Memory B cell (primary cell): ENCODE measurements around the gene HNRNPUL1.

Experiments used
- ATAC-seq: fragments of 150-1000 bp; cut with Tn5 transposase; 2 replicates; pipeline ENCODE4 v1.10.0; 2021; ENCODE audit warnings: low read depth, mild to moderate bottlenecking, moderate library complexity
- DNase-seq, 2 donors: peaks; one replicate each; pipeline ENCODE4 v3.0.0; 2022; ENCODE audit warnings: low spot score in 2 of 2
- H3K27ac Mint-ChIP-seq: one replicate; pipeline ENCODE4 v1.8.0; 2022; ENCODE audit warnings: mild to moderate bottlenecking, moderate library complexity, mixed read lengths
- H3K27me3 Mint-ChIP-seq: one replicate; pipeline ENCODE4 v1.8.0; 2022; ENCODE audit warnings: mixed read lengths
- H3K36me3 Mint-ChIP-seq: one replicate; pipeline ENCODE4 v1.8.0; 2022; ENCODE audit warnings: mild to moderate bottlenecking, mixed read lengths
- H3K4me1 Mint-ChIP-seq: one replicate; pipeline ENCODE4 v1.8.0; 2022; ENCODE audit warnings: mixed read lengths
- H3K4me3 Mint-ChIP-seq: one replicate; pipeline ENCODE4 v1.8.0; 2022; ENCODE audit warnings: mild to moderate bottlenecking, moderate library complexity, mixed read lengths
- H3K9me3 Mint-ChIP-seq: one replicate; pipeline ENCODE4 v1.8.0; 2022; ENCODE audit warnings: mixed read lengths

HNRNPUL1 gene

DNA sequence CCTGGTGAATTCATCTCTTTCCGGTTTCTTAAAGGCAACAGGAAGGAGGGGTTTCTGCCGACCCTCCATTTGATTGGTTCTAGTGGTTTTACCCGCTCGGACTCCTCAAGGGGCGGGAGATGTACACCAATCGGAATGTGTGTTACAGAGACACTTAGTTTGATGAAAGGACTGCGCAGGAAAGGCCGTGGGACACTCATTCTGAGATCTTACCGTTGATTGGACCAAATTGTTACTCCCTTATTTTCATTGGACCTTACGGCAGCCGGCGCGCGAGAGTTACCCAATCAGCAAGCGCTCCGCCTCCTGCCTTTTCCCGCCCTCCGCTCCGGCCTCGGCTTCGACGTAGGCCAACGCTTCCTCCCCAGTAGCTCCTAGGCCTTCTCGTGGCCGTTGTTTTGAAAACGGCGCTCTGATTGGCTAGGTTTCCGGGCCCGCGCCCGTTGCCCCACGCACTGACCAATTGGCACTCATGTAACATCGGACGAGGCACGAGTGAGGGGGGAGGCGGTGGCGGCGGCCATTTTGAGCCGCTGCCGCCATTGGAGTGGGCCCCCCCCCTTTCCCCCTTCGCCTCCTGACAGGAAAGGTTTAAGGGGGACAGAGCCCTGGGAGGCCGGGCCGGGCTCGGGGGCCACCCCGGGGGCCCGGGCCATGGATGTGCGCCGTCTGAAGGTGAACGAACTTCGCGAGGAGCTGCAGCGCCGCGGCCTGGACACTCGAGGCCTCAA is at the start of gene HNRNPUL1:
HNRNPUL1 (plus strand) TSS at position 523 of the 731 bp plus-strand sequence; CDS start at position 655, 132 bp downstream.
- Mint-ChIP-seq H3K4me1 (peaks cover 37% of the 10 kb centered on the region), H3K27me3 (no peaks in the 10 kb centered on the region), H3K36me3 (peaks cover 3% of the 10 kb centered on the region), H3K4me3 (peak within 1 kb of the TSS; percentile 97), H3K27ac (peak within 1 kb of the TSS; percentile 99), H3K9me3 (no peaks in the 10 kb centered on the region)
- DNase-seq = peak; percentile 100
- peak; percentile 62 for ATAC-seq

DNA sequence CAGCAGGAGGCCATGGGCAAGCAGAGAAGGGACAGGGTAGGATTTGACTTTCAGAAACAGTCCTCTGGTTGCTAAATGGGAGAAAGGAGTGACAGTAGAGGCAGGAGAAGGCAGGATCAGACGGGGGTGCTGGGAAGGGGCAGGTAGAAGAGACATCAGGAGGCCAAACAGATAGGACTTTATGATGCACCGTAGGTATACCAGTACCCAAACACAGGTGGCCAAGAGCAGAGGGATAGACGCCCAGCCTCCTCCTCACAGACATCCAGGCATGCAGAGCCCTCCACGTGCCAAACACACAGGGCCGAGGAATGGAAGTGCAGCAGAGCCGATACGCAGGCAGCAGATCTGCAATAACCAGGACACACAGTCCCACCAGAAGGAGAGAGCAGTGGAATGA is 46.4 kb upstream of the HNRNPUL1 start:
- Mint-ChIP-seq H3K27ac (no peak overlapping the region), H3K36me3 (peaks cover 2% of the 10 kb centered on the region), H3K9me3 (no peaks in the 10 kb centered on the region), H3K27me3 (peaks cover 31% of the 10 kb centered on the region), H3K4me1 (peaks cover 17% of the 10 kb centered on the region), H3K4me3 (no peak overlapping the region)
- no peak for DNase-seq
- no peak for ATAC-seq

- no peak for ATAC-seq
- no peak overlapping the region for H3K4me3 Mint-ChIP-seq
Measured at GRCh38 chr19:41218249-41218614, 45.9 kb upstream of the HNRNPUL1 start.

DNA sequence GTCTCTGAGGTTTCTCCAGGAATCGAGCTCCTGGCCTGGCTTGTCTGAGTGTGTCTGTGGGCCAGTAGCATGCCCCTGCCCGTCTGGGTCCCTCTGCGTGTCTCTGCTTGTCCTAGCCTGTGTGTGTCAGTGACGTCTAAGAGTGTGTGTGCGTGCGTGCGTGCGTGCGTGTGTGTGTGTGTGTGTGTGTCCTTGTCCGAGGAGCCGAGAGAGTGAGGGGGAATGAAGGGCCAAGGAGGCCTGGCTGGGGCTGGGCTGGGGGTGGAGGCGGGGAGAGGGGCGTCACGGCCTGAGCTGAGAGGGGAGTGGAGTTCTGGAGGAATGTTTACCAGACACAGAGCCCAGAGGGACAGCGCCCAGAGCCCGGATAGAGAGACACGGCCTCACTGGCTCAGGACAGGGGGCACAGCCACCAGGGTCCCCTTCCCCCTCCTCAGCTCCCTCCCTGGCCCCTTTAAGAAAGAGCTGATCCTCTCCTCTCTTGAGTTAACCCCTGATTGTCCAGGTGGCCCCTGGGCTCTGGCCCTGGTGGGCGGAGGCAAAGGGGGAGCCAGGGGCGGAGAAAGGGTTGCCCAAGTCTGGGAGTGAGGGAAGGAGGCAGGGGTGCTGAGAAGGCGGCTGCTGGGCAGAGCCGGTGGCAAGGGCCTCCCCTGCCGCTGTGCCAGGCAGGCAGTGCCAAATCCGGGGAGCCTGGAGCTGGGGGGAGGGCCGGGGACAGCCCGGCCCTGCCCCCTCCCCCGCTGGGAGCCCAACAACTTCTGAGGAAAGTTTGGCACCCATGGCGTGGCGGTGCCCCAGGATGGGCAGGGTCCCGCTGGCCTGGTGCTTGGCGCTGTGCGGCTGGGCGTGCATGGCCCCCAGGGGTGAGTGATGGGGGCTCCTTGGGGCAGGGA is 45.3 kb upstream of the HNRNPUL1 start, which contains the start of gene AXL:
AXL (plus strand) TSS at position 609 of the 893 bp plus-strand sequence; CDS start at position 779, 170 bp downstream.
- Mint-ChIP-seq H3K27ac (no peak within 1 kb of the TSS), H3K36me3 (peaks cover 2% of the 10 kb centered on the region), H3K4me3 (no peak within 1 kb of the TSS), H3K9me3 (no peaks in the 10 kb centered on the region), H3K4me1 (peaks cover 17% of the 10 kb centered on the region), H3K27me3 (peaks cover 38% of the 10 kb centered on the region)
- ATAC-seq (no peak), DNase-seq (no peak)

More at GRCh38 chr19:41218249-41218614, 45.9 kb upstream of the HNRNPUL1 start:
- Mint-ChIP-seq H3K4me1 (peaks cover 17% of the 10 kb centered on the region), H3K27ac (no peak overlapping the region), H3K9me3 (no peaks in the 10 kb centered on the region), H3K36me3 (peaks cover 2% of the 10 kb centered on the region), H3K27me3 (peaks cover 34% of the 10 kb centered on the region)
- DNase-seq = no peak

- H3K27ac Mint-ChIP-seq = no peak overlapping the region
Measured at GRCh38 chr19:41219924-41220567, 44.1 kb upstream of the HNRNPUL1 start.

DNA sequence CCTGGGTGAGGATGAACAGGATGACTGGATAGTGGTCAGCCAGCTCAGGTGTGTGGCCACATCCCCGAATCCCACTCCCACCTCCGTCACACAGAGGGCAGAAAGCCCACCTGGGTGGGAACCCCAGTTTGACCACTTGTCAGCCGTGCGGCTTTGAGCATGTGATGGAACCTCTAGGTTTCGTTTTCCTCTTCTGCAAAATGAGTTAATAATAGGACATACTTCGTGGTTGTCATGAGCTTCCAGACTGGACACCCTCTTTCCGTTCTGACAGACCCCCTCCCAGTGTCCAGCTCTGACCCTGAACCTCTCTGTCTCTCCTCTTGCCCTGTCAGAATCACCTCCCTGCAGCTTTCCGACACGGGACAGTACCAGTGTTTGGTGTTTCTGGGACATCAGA is 43.4 kb upstream of the HNRNPUL1 start:
- Mint-ChIP-seq H3K36me3 (peaks cover 2% of the 10 kb centered on the region), H3K27me3 (peaks cover 46% of the 10 kb centered on the region), H3K4me1 (peaks cover 20% of the 10 kb centered on the region), H3K4me3 (no peak overlapping the region), H3K27ac (no peak overlapping the region), H3K9me3 (no peaks in the 10 kb centered on the region)
- ATAC-seq (no peak), DNase-seq (no peak)

More at GRCh38 chr19:41219924-41220567, 44.1 kb upstream of the HNRNPUL1 start:
- no peaks in the 10 kb centered on the region for H3K9me3 Mint-ChIP-seq
- peaks cover 40% of the 10 kb centered on the region for H3K27me3 Mint-ChIP-seq
- peaks cover 17% of the 10 kb centered on the region for H3K4me1 Mint-ChIP-seq
- H3K36me3 Mint-ChIP-seq = peaks cover 2% of the 10 kb centered on the region
- ATAC-seq (no peak), DNase-seq (no peak)
- no peak overlapping the region for H3K4me3 Mint-ChIP-seq

DNA sequence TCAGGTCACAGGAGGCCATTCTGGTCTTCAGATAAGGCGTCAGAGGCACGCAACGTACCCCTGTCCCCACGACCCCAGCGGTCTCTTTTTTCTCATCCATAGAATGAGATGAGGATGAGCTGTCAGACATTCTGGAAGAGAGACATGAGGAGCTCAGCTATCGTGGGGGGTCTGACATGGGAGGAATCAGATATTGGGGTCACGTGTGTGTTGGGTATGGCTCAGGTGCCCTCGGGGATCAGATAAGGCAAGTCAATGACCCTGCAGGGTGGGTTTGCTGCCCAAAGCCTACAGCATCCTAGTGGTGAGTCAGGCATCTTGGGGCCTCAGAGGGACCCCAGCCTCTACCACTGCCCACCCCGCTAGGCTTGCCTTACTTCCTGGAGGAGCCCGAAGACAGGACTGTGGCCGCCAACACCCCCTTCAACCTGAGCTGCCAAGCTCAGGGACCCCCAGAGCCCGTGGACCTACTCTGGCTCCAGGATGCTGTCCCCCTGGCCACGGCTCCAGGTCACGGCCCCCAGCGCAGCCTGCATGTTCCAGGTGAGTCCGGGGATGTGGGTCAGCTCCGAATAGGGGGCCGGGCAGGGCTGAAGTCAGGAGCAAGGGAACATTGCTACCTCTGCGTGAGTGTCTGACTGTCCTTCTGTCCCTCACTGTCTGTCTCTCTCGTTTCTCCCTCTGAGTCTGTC is 42.5 kb upstream of the HNRNPUL1 start:
- Mint-ChIP-seq H3K4me3 (no peak overlapping the region), H3K4me1 (peaks cover 23% of the 10 kb centered on the region), H3K36me3 (peaks cover 2% of the 10 kb centered on the region), H3K27ac (no peak overlapping the region), H3K9me3 (no peaks in the 10 kb centered on the region), H3K27me3 (peaks cover 49% of the 10 kb centered on the region)
- DNase-seq (no peak), ATAC-seq (no peak)

DNA sequence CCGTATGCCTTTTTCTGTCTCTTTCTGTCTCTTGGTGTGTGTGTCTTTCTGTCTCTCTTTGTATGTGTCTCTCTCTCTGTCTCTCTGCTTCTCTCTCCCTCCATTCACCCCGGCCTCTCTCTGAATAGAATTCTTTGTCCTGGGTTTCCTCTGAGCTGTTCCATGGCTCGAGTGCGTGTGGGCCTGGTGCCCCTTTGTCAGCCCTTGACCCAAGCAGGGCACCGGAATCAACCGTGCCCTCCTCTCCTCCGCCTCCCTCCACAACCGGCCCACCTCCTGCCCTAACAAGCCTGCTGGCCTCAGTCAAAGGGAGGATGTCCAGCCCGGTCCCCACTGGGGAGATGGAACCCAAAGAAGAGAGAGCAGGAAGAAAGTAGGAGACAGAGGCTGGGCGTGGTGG is 41.9 kb upstream of the HNRNPUL1 start:
- peaks cover 23% of the 10 kb centered on the region for H3K4me1 Mint-ChIP-seq
- H3K4me3 Mint-ChIP-seq = no peak overlapping the region
- no peak overlapping the region for H3K27ac Mint-ChIP-seq
- DNase-seq (no peak), ATAC-seq (no peak)
- H3K9me3 Mint-ChIP-seq = no peaks in the 10 kb centered on the region
- H3K36me3 Mint-ChIP-seq = peaks cover 2% of the 10 kb centered on the region
- peaks cover 45% of the 10 kb centered on the region for H3K27me3 Mint-ChIP-seq

DNA sequence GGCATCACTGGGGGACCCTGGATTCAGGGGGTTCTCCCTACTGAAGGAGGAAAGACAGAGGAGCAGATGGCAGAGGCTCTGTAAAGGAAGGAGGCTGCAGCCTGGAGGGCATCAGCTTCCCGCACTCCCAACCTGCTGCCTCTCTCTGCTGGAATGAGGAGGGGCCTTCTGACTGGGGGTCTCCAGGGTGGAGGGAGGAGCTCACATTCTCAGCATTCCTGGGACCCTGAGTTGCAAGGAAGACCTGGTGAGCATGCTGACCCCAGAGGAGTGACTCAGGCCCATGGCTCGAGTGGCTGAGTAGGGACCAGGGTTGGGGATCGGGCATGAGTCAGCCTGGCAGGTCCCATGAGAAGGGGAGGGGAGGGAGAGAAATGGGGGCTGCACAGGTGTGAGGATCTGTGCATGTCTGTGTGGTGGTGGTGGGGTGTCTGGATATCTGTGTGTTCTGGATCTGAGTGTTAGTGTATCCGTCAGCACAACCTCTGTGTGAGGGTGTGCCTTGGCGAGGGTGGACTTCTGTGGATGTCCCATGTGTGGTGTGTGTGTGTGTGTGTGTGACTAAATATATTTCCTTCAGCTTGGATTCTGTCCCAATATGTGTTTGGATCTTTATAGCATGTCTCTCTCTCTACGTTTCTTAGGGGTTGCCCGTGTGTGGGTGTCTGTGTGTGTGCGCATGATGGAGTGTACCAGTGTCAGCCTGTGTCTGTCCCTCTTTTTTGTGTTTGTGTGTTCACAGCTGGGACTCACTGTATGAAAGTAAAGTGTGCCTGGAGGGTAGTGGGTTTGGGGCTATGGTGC is 40.5 kb upstream of the HNRNPUL1 start:
- no peak overlapping the region for H3K4me3 Mint-ChIP-seq

GRCh38 chr19:41224632-41225031 is 39.5 kb upstream of the HNRNPUL1 start:
- no peak overlapping the region for H3K27ac Mint-ChIP-seq

More for the DNA sequence above, 40.5 kb upstream of the HNRNPUL1 start:
- Mint-ChIP-seq H3K27me3 (peaks cover 46% of the 10 kb centered on the region), H3K4me1 (peaks cover 20% of the 10 kb centered on the region), H3K27ac (no peak overlapping the region), H3K9me3 (no peaks in the 10 kb centered on the region), H3K36me3 (peaks cover 2% of the 10 kb centered on the region)
- ATAC-seq = no peak
- no peak for DNase-seq

GRCh38 chr19:41225238-41226052 is 38.7 kb upstream of the HNRNPUL1 start:
- Mint-ChIP-seq H3K9me3 (no peaks in the 10 kb centered on the region), H3K27me3 (peaks cover 36% of the 10 kb centered on the region), H3K27ac (no peak overlapping the region)

More at GRCh38 chr19:41224632-41225031, 39.5 kb upstream of the HNRNPUL1 start:
- no peak for ATAC-seq
- no peak for DNase-seq
- peaks cover 40% of the 10 kb centered on the region for H3K27me3 Mint-ChIP-seq
- peaks cover 2% of the 10 kb centered on the region for H3K36me3 Mint-ChIP-seq
- H3K4me1 Mint-ChIP-seq = peaks cover 17% of the 10 kb centered on the region
- no peaks in the 10 kb centered on the region for H3K9me3 Mint-ChIP-seq
- H3K4me3 Mint-ChIP-seq = no peak overlapping the region

More at GRCh38 chr19:41225238-41226052, 38.7 kb upstream of the HNRNPUL1 start:
- ATAC-seq = no peak
- Mint-ChIP-seq H3K4me3 (peak overlapping the region; percentile 27), H3K4me1 (peaks cover 13% of the 10 kb centered on the region), H3K36me3 (peaks cover 2% of the 10 kb centered on the region)
- DNase-seq = no peak
